CD4-positive, CD25-positive, alpha-beta regulatory T cell (primary cell): ENCODE results near the gene RBP3. TPM values are rescaled to one million over a fixed set of nuclear protein-coding genes. Genes with fewer than 3 reads are reported as not detected.

Source experiments
- ATAC-seq, 2 donors: fragments of 150-1000 bp; cut with Tn5 transposase; one replicate each; pipeline ENCODE4 v1.10.0; 2021; ENCODE audit warnings: low read depth in 2 of 2, moderate number of reproducible peaks in 2 of 2, moderate library complexity in 1 of 2
- DNase-seq, 3 donors: peaks; one replicate each; pipeline versions ENCODE4 v3.0.0 to v3.0.0-alpha.2; 2012 to 2022; ENCODE audit warnings: mixed read lengths in 1 of 3
- H3K27ac ChIP-seq: one replicate; pipeline ENCODE4 v1.7.0; 2013; ENCODE audit warnings: mild to moderate bottlenecking, low read length; ENCODE audit not compliant: insufficient read depth, poor library complexity, severe bottlenecking
- H3K27me3 ChIP-seq: one replicate; pipeline ENCODE4 v1.7.0; 2013; ENCODE audit warnings: low read length; ENCODE audit not compliant: control insufficient read depth, insufficient read depth
- H3K36me3 ChIP-seq: one replicate; pipeline ENCODE4 v1.7.0; 2013; ENCODE audit warnings: mild to moderate bottlenecking, low read length, moderate library complexity; ENCODE audit not compliant: control insufficient read depth, insufficient read depth
- H3K4me1 ChIP-seq: 2 replicates; pipeline ENCODE4 v1.7.0; 2013; ENCODE audit warnings: mild to moderate bottlenecking, low read length; ENCODE audit not compliant: insufficient read depth, control insufficient read depth, poor library complexity, severe bottlenecking
- H3K4me3 ChIP-seq: one replicate; pipeline ENCODE4 v1.7.0; 2013; ENCODE audit warnings: low read depth, mild to moderate bottlenecking, low read length, moderate library complexity
- H3K9me3 ChIP-seq, 2 experiments: 1 replicate in 1 of 2; 2 replicates in 1 of 2; pipeline ENCODE4 v1.7.0; 2013; ENCODE audit warnings: low read length in 2 of 2, mild to moderate bottlenecking in 1 of 2, moderate library complexity in 1 of 2; ENCODE audit not compliant: control insufficient read depth in 2 of 2
- H3K27ac Mint-ChIP-seq, 3 donors: one replicate each; pipeline ENCODE4 v1.8.0; 2020 to 2022; ENCODE audit warnings: mild to moderate bottlenecking in 3 of 3, mixed read lengths in 3 of 3, moderate library complexity in 2 of 3
- H3K27me3 Mint-ChIP-seq: one replicate; pipeline ENCODE4 v1.8.0; 2022; ENCODE audit warnings: mild to moderate bottlenecking, mixed read lengths
- H3K36me3 Mint-ChIP-seq: one replicate; pipeline ENCODE4 v1.8.0; 2020; ENCODE audit warnings: mixed read lengths
- H3K4me1 Mint-ChIP-seq, 4 donors: one replicate each; pipeline ENCODE4 v1.8.0; 2020 to 2022; ENCODE audit warnings: mixed read lengths in 4 of 4, mild to moderate bottlenecking in 1 of 4
- H3K4me3 Mint-ChIP-seq, 4 donors: one replicate each; pipeline ENCODE4 v1.8.0; 2020 to 2022; ENCODE audit warnings: mild to moderate bottlenecking in 4 of 4, mixed read lengths in 4 of 4, moderate library complexity in 3 of 4
- H3K9me3 Mint-ChIP-seq, 7 donors: one replicate each; pipeline ENCODE4 v1.8.0; 2020 to 2022; ENCODE audit warnings: mixed read lengths in 7 of 7, mild to moderate bottlenecking in 3 of 7, moderate library complexity in 2 of 7
- polyA plus RNA-seq, 4 donors: library from polyadenylated mRNA; unstranded; fragments of 300-500 nt; fragmentation: Illumina TruSeq; gene quantifications; one replicate each; pipeline ENCODE4 v1.2.3, GENCODE V29; 2021
- total RNA-seq: library from RNA; stranded (reverse); gene quantifications from one replicate; pipeline ENCODE4 v1.2.3, GENCODE V29; 2022

RBP3 gene
- total and polyA plus RNA-seq, 5 donors from 2014 or later, result not detected

DNA sequence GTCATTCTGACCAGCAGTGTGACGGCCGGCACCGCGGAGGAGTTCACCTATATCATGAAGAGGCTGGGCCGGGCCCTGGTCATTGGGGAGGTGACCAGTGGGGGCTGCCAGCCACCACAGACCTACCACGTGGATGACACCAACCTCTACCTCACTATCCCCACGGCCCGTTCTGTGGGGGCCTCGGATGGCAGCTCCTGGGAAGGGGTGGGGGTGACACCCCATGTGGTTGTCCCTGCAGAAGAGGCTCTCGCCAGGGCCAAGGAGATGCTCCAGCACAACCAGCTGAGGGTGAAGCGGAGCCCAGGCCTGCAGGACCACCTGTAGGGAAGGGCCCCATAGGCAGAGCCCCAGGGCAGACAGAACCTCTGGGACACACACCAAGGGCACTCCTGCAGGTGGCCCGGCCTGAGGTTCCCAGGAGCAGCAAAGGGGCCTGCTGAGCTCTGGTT is 9.0 kb downstream of the RBP3 start:
- no peak overlapping the region for H3K4me3 ChIP-seq
- H3K27me3 Mint-ChIP-seq, result no peaks in the 10 kb centered on the region
- H3K36me3 ChIP-seq, result no peaks in the 10 kb centered on the region
- H3K36me3 Mint-ChIP-seq, result no peaks in the 10 kb centered on the region
- no peaks in the 10 kb centered on the region for H3K4me1 ChIP-seq
- H3K27ac Mint-ChIP-seq, result no peak overlapping the region
- no peaks in the 10 kb centered on the region for H3K9me3 ChIP-seq
- H3K4me1 Mint-ChIP-seq, result no peaks in the 10 kb centered on the region
- H3K4me3 Mint-ChIP-seq, result no peak overlapping the region
- H3K27ac ChIP-seq, result no peak overlapping the region
- H3K27me3 ChIP-seq, result no peaks in the 10 kb centered on the region
- no peak for ATAC-seq
- H3K9me3 Mint-ChIP-seq, result no peaks in the 10 kb centered on the region
- DNase-seq, result no peak

DNA sequence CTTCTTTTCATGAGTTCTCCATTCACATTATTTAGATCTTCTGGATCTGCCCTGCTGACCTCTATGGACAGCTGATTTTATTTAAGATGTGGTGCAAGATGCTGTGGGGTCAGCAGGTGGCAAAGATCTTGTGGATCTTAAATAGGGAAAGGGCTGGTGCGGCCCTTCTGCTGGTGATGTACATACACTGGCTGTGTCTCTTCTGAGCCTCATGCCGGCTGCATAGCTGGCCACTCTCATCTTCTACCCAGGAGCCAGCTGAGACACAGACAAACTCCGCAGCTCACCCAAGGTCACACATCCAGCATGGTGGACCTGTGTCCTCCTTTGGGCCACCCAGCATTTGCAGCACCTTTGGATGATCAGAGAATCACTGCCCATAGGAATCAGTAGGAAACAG is 9.7 kb downstream of the RBP3 start:
- no peaks in the 10 kb centered on the region for H3K36me3 Mint-ChIP-seq
- H3K4me3 Mint-ChIP-seq, result no peak overlapping the region
- H3K4me3 ChIP-seq, result no peak overlapping the region
- H3K27ac ChIP-seq, result no peak overlapping the region
- H3K4me1 ChIP-seq, result no peaks in the 10 kb centered on the region
- DNase-seq, result no peak
- no peaks in the 10 kb centered on the region for H3K36me3 ChIP-seq
- no peaks in the 10 kb centered on the region for H3K9me3 ChIP-seq
- no peak for ATAC-seq
- H3K27ac Mint-ChIP-seq, result no peak overlapping the region
- no peaks in the 10 kb centered on the region for H3K9me3 Mint-ChIP-seq
- no peaks in the 10 kb centered on the region for H3K27me3 ChIP-seq
- no peaks in the 10 kb centered on the region for H3K4me1 Mint-ChIP-seq
- no peaks in the 10 kb centered on the region for H3K27me3 Mint-ChIP-seq

DNA sequence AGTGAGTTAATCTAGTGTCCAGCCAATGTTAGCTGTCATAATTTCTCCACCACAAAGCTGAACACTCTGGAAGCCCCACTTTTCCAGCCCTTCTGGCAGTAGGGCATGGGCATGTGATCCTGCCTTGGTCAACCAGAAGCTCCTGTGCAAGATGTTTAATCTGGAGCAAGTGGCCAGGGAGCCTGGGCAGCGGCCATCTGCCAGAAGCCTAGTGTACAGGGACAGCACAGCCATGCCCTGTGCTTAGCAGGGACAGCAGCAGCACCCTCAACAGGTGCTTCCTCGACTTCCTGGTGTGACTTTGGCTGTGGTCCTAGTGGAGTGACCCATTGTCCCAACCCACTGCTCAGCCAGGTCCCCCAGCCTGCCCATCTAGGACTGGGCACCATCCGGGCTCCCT is 10.3 kb downstream of the RBP3 start:
- DNase-seq, result no peak
- Mint-ChIP-seq H3K4me3 (no peak overlapping the region), H3K27ac (no peak overlapping the region), H3K4me1 (no peaks in the 10 kb centered on the region), H3K36me3 (no peaks in the 10 kb centered on the region), H3K27me3 (no peaks in the 10 kb centered on the region), H3K9me3 (no peaks in the 10 kb centered on the region)
- Histone ChIP-seq H3K4me3 (no peak overlapping the region), H3K4me1 (no peaks in the 10 kb centered on the region), H3K27ac (no peak overlapping the region), H3K9me3 (no peaks in the 10 kb centered on the region), H3K36me3 (no peaks in the 10 kb centered on the region), H3K27me3 (no peaks in the 10 kb centered on the region)
- no peak for ATAC-seq

DNA sequence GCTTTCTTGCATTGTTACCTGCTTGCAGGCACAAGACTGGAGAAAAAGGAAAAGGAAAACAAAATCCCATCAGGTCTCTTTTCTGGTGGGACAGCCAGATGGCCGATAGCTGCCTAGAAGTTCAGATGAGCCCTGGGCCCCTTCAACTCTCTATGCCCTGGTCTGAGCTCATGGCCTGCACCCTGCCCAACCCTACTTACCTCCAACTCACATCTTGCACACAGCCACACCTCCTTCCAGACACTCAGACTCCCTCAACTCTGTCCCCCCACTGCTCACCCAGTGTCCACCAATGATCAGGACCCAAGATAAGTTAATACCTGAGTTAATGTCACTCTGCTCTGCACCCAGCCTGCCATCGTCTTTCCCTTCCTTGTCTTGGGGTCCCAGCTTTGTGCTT is 10.9 kb downstream of the RBP3 start:
- Histone ChIP-seq H3K27me3 (no peaks in the 10 kb centered on the region), H3K9me3 (no peaks in the 10 kb centered on the region), H3K4me1 (no peaks in the 10 kb centered on the region), H3K4me3 (no peak overlapping the region), H3K27ac (no peak overlapping the region), H3K36me3 (no peaks in the 10 kb centered on the region)
- Mint-ChIP-seq H3K4me1 (no peaks in the 10 kb centered on the region), H3K27ac (no peak overlapping the region), H3K9me3 (no peaks in the 10 kb centered on the region), H3K4me3 (no peak overlapping the region), H3K27me3 (no peaks in the 10 kb centered on the region), H3K36me3 (no peaks in the 10 kb centered on the region)
- ATAC-seq (no peak), DNase-seq (no peak)

DNA sequence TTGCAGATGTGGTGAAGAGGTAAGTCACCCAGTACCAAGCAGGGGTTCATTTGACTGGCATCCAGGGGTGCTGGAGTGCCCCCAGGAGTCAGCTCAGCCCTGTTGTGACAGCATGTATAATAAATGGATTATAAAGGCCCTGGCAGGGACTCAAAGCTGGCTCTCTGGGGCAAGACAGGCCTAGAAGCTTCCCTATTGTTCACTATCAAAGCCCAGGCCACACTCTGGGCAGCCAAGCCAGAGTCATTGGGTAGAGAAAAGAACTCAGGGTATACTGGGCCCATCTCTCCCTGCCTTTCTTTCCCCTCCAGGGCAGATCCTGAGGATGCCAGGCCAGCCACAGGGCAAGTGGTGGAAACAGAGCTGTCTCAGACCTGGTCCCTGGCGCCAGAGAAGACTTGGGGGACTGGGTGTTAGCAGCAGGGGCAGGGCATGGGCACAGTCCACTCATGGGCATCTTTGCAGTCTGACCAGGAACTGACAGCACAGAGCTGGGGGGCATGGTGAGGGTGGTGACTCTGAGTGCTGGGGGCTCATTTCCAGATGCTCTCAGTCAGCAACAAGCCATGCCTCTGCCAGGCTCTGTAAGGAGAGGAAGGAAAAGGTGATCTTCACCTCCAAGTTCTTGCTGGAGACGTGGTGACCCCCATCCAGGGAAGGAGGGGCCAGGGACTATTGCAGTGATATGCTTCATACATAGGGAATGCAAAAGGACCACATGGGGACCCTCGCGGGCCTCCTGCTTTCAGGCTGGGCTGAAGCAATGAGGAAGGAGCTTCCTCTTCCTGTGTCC is 11.7 kb downstream of the RBP3 start:
- Histone ChIP-seq H3K4me3 (no peak overlapping the region), H3K27ac (no peak overlapping the region), H3K4me1 (no peaks in the 10 kb centered on the region), H3K36me3 (no peaks in the 10 kb centered on the region), H3K9me3 (no peaks in the 10 kb centered on the region), H3K27me3 (no peaks in the 10 kb centered on the region)
- no peak overlapping the region for H3K4me3 Mint-ChIP-seq
- no peak for DNase-seq
- H3K36me3 Mint-ChIP-seq, result no peaks in the 10 kb centered on the region
- no peaks in the 10 kb centered on the region for H3K4me1 Mint-ChIP-seq
- H3K9me3 Mint-ChIP-seq, result no peaks in the 10 kb centered on the region
- H3K27ac Mint-ChIP-seq, result no peak overlapping the region
- ATAC-seq, result no peak
- no peaks in the 10 kb centered on the region for H3K27me3 Mint-ChIP-seq

DNA sequence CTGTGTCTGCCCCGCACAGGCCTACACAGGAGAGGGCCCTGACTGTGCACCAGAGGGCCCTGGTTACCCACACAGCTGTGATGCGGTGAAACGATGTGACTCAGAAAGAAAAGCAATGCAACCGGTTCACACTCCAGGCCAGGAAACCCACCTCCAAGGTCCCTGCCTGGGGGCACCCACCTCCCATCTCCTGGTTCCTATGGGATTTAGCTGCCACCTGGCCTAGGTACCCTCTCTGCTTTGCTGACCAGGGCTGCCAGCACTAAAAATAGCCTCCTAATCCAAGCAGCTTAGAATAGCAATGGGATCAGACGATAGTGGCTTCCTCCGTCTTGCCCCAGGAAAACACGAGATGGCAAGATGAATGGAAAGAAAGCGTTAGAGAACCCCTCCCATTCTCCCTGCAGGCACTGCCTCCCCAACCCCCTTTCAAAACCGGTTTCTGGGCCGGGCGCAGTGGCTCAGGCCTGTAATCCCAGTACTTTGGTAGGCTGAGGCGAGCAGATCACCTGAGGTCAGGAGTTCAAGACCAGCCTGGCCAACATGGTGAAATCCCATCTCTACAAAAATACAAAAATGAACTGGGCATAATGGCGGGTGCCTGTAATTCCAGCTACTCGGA is 12.4 kb downstream of the RBP3 start:
- Histone ChIP-seq H3K27me3 (no peaks in the 10 kb centered on the region), H3K36me3 (no peaks in the 10 kb centered on the region), H3K27ac (no peak overlapping the region), H3K4me1 (no peaks in the 10 kb centered on the region), H3K4me3 (no peak overlapping the region), H3K9me3 (no peaks in the 10 kb centered on the region)
- Mint-ChIP-seq H3K4me1 (no peaks in the 10 kb centered on the region), H3K36me3 (no peaks in the 10 kb centered on the region), H3K27me3 (no peaks in the 10 kb centered on the region), H3K9me3 (no peaks in the 10 kb centered on the region), H3K27ac (peak overlapping the region in 1 of 3 donors; percentile 90), H3K4me3 (no peak overlapping the region)
- no peak for DNase-seq
- ATAC-seq, result no peak

DNA sequence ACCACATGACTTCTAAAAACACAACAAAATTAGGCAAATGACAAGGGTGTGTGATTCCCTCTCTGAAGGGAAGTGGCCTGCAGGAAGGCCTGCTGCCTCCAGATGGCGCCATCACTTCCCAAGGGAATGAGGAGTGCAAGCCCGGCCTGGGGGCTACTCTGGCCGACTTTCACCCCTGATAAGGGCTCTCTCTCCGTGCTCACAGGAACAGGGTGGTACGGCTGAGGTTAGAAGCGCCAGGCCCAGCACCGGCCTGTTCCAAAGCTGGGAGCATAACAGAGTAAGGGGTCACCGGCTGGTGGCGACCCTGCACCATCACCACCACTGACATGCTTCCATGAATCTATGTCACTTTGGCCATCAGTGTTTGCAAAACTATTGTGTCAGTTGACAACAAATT is 13.1 kb downstream of the RBP3 start:
- Mint-ChIP-seq H3K4me1 (no peaks in the 10 kb centered on the region), H3K9me3 (no peaks in the 10 kb centered on the region), H3K36me3 (no peaks in the 10 kb centered on the region), H3K27ac (no peak overlapping the region), H3K27me3 (no peaks in the 10 kb centered on the region), H3K4me3 (no peak overlapping the region)
- Histone ChIP-seq H3K27me3 (no peaks in the 10 kb centered on the region), H3K9me3 (no peaks in the 10 kb centered on the region), H3K4me3 (no peak overlapping the region), H3K36me3 (no peaks in the 10 kb centered on the region), H3K4me1 (no peaks in the 10 kb centered on the region), H3K27ac (no peak overlapping the region)
- ATAC-seq (no peak), DNase-seq (peak in 1 of 3 donors; percentile 21)

DNA sequence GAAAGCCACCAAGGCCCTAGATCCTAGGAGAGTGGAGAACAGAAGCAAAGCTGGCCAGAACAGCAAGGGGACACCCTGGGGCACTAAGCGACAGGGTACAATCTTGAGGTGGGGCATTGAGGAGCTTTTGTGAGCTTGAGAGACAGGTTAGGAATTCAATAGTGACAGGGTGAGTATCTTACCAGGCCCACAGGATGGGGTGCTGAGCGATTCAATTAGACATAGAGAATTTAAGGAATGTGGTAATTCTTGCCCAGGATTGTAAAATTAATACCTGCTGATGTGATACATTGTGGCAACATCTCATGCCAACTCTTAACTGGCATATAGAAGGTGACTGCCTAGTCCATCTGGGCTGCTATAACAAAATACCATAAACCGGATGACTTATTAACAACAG is 14.0 kb downstream of the RBP3 start:
- Mint-ChIP-seq H3K27ac (no peak overlapping the region), H3K4me1 (no peaks in the 10 kb centered on the region), H3K27me3 (no peaks in the 10 kb centered on the region), H3K4me3 (no peak overlapping the region), H3K36me3 (no peaks in the 10 kb centered on the region), H3K9me3 (no peaks in the 10 kb centered on the region)
- Histone ChIP-seq H3K36me3 (no peaks in the 10 kb centered on the region), H3K9me3 (no peaks in the 10 kb centered on the region), H3K27me3 (no peaks in the 10 kb centered on the region), H3K4me1 (no peaks in the 10 kb centered on the region), H3K4me3 (no peak overlapping the region), H3K27ac (no peak overlapping the region)
- ATAC-seq (no peak), DNase-seq (no peak)
